Adrenal gland (tissue), 19 donors: ENCODE measurements around the gene SOX18. TPM values are rescaled to one million over a fixed set of nuclear protein-coding genes. Genes with fewer than 3 reads are reported as not detected.

ENCODE experiments used
- DNase-seq, 7 donors: peaks; one replicate each; pipeline ENCODE4 v3.0.0-alpha.2; 2019 to 2020
- H3K27ac ChIP-seq, 5 donors: fragments of 200-600 bp; sonication (generic) in 4 of 5; 1 replicate in 3 of 5; 2 replicates in 2 of 5; pipeline versions ENCODE4 v1.5.1 to v1.8.0; 2016 to 2020; ENCODE audit warnings: mild to moderate bottlenecking in 1 of 5
- H3K27me3 ChIP-seq: fragments of 200-600 bp; 2 replicates; pipeline ENCODE4 v1.8.0; 2021
- H3K36me3 ChIP-seq, 2 donors: fragments of 200-600 bp; replicated peaks in 1 of 2; 1 replicate in 1 of 2; 2 replicates in 1 of 2; pipeline versions ENCODE4 v1.5.1 to v1.8.0; 2018 to 2022
- H3K4me1 ChIP-seq, 2 donors: fragments of 200-600 bp; replicated peaks in 1 of 2; 1 replicate in 1 of 2; 2 replicates in 1 of 2; pipeline versions ENCODE4 v1.5.1 to v1.8.0; 2018 to 2021
- H3K4me3 ChIP-seq, 4 donors: fragments of 200-600 bp; sonication (generic) in 3 of 4; one replicate each; pipeline ENCODE4 v1.5.1; 2016 to 2018
- H3K9me3 ChIP-seq, 3 donors: fragments of 200-600 bp; sonication (generic) in 1 of 3; replicated peaks in 1 of 3; 1 replicate in 2 of 3; 2 replicates in 1 of 3; pipeline versions ENCODE4 v1.5.1 to v1.8.0; 2016 to 2021
- POLR2A ChIP-seq, 2 donors: fragments of 450-650 bp; IDR thresholded peaks; one replicate each; pipeline ENCODE4 v1.6.1; 2017; ENCODE audit warnings: antibody characterized with exemption in 2 of 2, mild to moderate bottlenecking in 2 of 2, moderate library complexity in 1 of 2
- WGBS, 4 donors: extraction: QIAGEN DNeasy Blood & Tissue Kit in 2 of 4; methylation state at CpG; one replicate each; pipeline versions ENCODE4 v1.1.5 to v1.1.7; 2013 to 2017; 5-methylcytosine and 5-hydroxymethylcytosine counted together
- intact Hi-C, 2 donors: fragments of 100-400 bp; cut with DNase I; formaldehyde crosslinking; loops; one replicate each; pipeline versions ENCODE4 v1.14.1 to v1.15.0; 2022 to 2023
- long read RNA-seq, 10 donors: library from polyadenylated mRNA in 3 of 10; unstranded in 2 of 10; stranded (forward) in 1 of 10; transcript quantifications; one replicate each; pipeline ENCODE4 v2.0.0 and lab custom pipeline, GENCODE V29; 2021 to 2026
- polyA plus RNA-seq, 3 donors: library from polyadenylated mRNA; stranded (reverse); fragments of 200-250 nt in 2 of 3; fragments of 350-450 nt in 1 of 3; fragmentation: Illumina TruSeq in 1 of 3; extraction: RNeasy Lipid Tissue Mini Kit (QIAGEN cat#74804) in 1 of 3; gene quantifications; one replicate each; pipeline ENCODE4 v1.2.3, GENCODE V29; 2013 to 2014
- total RNA-seq, 9 donors: library from RNA; depleted of rRNA in 4 of 9; stranded (reverse); fragments of >200 nt in 4 of 9; fragments of 120-200 nt in 1 of 9; fragmentation: NEBNext Ultra II Directional in 1 of 9; extraction: Animal tissue kit (Norgen Biotek cat#: 25700) in 1 of 9; gene quantifications; one replicate each; pipeline versions ENCODE4 v1.1.0 to v1.2.4, GENCODE V29; 2013 to 2023
- TF ChIP-seq, protein P1 (sequence below), 6 experiments: fragments of 450-650 bp in 4 of 6; fragments of 200-600 bp in 2 of 6; sonication (generic) in 1 of 6; IDR thresholded peaks; 1 replicate in 5 of 6; 2 replicates in 1 of 6; pipeline versions ENCODE4 v1.5.1 to v1.8.0; 2016 to 2021; ENCODE audit warnings: antibody characterized with exemption in 6 of 6, mild to moderate bottlenecking in 2 of 6, moderate library complexity in 1 of 6
- donor health status: healthy with polysubstance abuse.
- donor health status: Bipolar disorder and iron deficiency.
- donor health status: DM: yes; HTN: yes; CAD: no.
- donor health status: DM: no; HTN: no; CAD: no.
- donor health status: DM: no; HTN: no; CAD: no.
- donor health status: DM: yes; HTN: yes; CAD: no.

Gene SOX18
- 10 to 100 TPM in 5 of 9 donors, 1 to 10 TPM in 3, under 1 TPM in 1; 0.89 to 45.2 (median 30.4) TPM for total RNA-seq
- 10 to 100 TPM in 2 of 3 donors, under 1 TPM in 1; 0.59 to 51.0 (median 16.2) TPM for polyA plus RNA-seq
- long read RNA-seq, donor 1, transcript SOX18-201 (2 exons, 1,864 nt): major isoform, 5 of 5 reads
- long read RNA-seq, donor 1, partial matches to known transcripts: 0 of 5 reads
- long read RNA-seq, donor 1, other reads (novel, unspliced or antisense): 0 of 5 reads
- long read RNA-seq, donor 2, transcript SOX18-201 (2 exons, 1,864 nt): major isoform, 8 of 8 reads
- long read RNA-seq, donor 2, partial matches to known transcripts: 0 of 8 reads
- long read RNA-seq, donor 2, other reads (novel, unspliced or antisense): 0 of 8 reads
- long read RNA-seq, donor 3, partial matches to known transcripts: 0 of 2 reads
- long read RNA-seq, donor 3, other reads (novel, unspliced or antisense): 0 of 2 reads
- long read RNA-seq, donor 4, partial matches to known transcripts: 0 of 1 reads
- long read RNA-seq, donor 4, other reads (novel, unspliced or antisense): 1 of 1 reads
- long read RNA-seq, donor 5, transcript SOX18-201 (2 exons, 1,864 nt): major isoform, 55 of 59 reads
- long read RNA-seq, donor 5, partial matches to known transcripts: 4 of 59 reads
- long read RNA-seq, donor 5, other reads (novel, unspliced or antisense): 0 of 59 reads
- long read RNA-seq, donor 6, partial matches to known transcripts: 0 of 2 reads
- long read RNA-seq, donor 6, other reads (novel, unspliced or antisense): 2 of 2 reads
- long read RNA-seq, donor 7, partial matches to known transcripts: 0 of 4 reads
- long read RNA-seq, donor 7, other reads (novel, unspliced or antisense): 0 of 4 reads
- long read RNA-seq, donor 8, transcript SOX18-201 (2 exons, 1,864 nt): major isoform, 8 of 8 reads
- long read RNA-seq, donor 8, partial matches to known transcripts: 0 of 8 reads
- long read RNA-seq, donor 8, other reads (novel, unspliced or antisense): 0 of 8 reads
- long read RNA-seq, donor 9, partial matches to known transcripts: 0 of 3 reads
- long read RNA-seq, donor 9, other reads (novel, unspliced or antisense): 0 of 3 reads
- long read RNA-seq, donor 10, partial matches to known transcripts: 0 of 2 reads
- long read RNA-seq, donor 10, other reads (novel, unspliced or antisense): 0 of 2 reads

DNA sequence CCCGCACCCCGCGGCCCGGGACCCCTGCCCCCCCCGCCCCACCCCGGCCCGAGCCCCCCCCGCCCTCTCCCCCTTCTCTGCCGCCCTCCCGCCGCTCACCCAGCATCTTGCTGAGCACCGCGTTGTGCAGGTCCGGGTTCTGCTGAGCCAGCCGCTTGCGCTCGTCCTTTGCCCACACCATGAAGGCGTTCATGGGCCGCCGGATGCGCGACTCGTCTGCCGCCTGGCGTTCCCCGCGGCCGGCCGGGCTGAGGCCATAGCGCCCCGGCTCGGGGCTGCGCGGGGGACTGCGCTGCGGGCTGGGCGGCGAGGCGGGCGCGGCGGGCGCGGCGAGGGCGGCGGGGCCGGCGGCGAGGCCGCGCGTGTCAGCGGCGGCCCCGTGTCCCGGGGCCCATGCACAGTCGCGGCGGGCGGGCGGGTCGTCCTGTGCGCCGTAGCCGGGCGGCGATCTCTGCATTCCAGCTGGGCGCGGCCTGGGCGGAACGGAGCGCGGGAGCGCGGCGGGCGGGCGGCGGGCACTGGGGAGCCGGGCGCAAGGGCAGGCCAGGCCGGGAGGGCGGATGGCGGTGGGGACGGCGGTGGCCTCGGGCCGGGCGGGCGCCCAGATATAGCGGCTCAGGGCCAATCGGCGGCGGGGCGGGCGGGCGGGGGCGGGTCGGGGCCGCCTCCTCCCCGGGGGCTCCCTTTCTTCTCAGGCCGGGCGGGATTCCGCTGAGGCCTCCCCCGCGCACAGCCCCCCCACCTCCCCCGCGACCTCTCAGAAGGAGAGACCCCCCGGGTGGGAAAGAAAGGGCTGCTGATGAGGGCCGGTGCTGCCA lies at the start of gene SOX18:
Gene SOX18 (minus strand): TSS at position 580 of the 818 bp plus-strand sequence. CDS start 123 bp downstream, at position 457.
- peak within 1 kb of the TSS in 1 of 4 donors; percentile 32 for H3K4me3 ChIP-seq
- TF ChIP-seq, protein P1, sequence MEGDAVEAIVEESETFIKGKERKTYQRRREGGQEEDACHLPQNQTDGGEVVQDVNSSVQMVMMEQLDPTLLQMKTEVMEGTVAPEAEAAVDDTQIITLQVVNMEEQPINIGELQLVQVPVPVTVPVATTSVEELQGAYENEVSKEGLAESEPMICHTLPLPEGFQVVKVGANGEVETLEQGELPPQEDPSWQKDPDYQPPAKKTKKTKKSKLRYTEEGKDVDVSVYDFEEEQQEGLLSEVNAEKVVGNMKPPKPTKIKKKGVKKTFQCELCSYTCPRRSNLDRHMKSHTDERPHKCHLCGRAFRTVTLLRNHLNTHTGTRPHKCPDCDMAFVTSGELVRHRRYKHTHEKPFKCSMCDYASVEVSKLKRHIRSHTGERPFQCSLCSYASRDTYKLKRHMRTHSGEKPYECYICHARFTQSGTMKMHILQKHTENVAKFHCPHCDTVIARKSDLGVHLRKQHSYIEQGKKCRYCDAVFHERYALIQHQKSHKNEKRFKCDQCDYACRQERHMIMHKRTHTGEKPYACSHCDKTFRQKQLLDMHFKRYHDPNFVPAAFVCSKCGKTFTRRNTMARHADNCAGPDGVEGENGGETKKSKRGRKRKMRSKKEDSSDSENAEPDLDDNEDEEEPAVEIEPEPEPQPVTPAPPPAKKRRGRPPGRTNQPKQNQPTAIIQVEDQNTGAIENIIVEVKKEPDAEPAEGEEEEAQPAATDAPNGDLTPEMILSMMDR (IDR thresholded peaks at IDR 0.05): no peak
- peak in 1 of 2 donors; percentile 50 for TF ChIP-seq POLR2A (IDR thresholded peaks at IDR 0.05)
- no peaks in the 10 kb centered on the region for H3K9me3 ChIP-seq
- H3K27ac ChIP-seq: peak within 1 kb of the TSS in 1 of 5 donors; percentile 80
- DNase-seq: no peak
- peaks cover 60% of the 10 kb centered on the region for H3K27me3 ChIP-seq
- 0 to 1% (median 0%) methylated on average over 1 to 97 of the region's 111 CpGs; no CpG with 5 or more reads in 1 of the 4 donors for WGBS, 4 donors
- intact Hi-C loops: loop anchor here in 1 of 2 donors (5.0 kb wide), 1 partner anchor 63 kb away; no protein-coding TSS in a partner anchor
- H3K4me1 ChIP-seq: no peaks in the 10 kb centered on the region
- H3K36me3 ChIP-seq: no peaks in the 10 kb centered on the region

DNA sequence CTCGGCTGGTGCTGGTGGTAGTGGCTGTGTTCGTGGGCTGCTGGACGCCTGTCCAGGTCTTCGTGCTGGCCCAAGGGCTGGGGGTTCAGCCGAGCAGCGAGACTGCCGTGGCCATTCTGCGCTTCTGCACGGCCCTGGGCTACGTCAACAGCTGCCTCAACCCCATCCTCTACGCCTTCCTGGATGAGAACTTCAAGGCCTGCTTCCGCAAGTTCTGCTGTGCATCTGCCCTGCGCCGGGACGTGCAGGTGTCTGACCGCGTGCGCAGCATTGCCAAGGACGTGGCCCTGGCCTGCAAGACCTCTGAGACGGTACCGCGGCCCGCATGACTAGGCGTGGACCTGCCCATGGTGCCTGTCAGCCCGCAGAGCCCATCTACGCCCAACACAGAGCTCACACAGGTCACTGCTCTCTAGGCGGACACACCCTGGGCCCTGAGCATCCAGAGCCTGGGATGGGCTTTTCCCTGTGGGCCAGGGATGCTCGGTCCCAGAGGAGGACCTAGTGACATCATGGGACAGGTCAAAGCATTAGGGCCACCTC lies 49.1 kb upstream of the SOX18 start:
- no peaks in the 10 kb centered on the region for H3K9me3 ChIP-seq
- H3K27ac ChIP-seq: no peak overlapping the region
- no peak for DNase-seq
- WGBS, 4 donors: 86 to 94% (median 93%) methylated on average over 18 to 28 of the region's 28 CpGs
- H3K27me3 ChIP-seq: peaks cover 18% of the 10 kb centered on the region
- no peaks in the 10 kb centered on the region for H3K36me3 ChIP-seq
- H3K4me3 ChIP-seq: no peak overlapping the region
- intact Hi-C loops: no loop called here
- no peak for TF ChIP-seq POLR2A (IDR thresholded peaks at IDR 0.05)
- TF ChIP-seq, protein P1 (IDR thresholded peaks at IDR 0.05): no peak
- peaks cover 0 to 3% of the 10 kb centered on the region in 2 donors for H3K4me1 ChIP-seq

DNA sequence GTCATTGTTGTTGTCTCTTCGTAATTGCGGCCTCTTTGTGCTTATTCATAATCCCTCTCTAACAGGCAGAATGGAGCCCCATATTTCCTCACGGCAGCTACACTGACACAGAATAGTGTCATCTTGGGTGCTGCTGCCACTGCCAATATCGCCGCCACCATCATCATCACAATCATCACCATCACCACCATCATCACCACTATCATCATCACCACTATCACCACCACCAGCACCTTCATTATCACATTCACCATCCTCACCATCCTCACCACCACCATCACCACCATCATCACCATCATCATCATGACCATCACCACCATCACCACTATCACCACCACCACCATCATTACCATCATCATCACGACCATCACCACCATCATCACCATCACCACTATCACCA lies 47.1 kb upstream of the SOX18 start:
- WGBS, 4 donors: 64 to 85% (median 82%) methylated on average over 6 of the region's 6 CpGs
- H3K27ac ChIP-seq: no peak overlapping the region
- no peaks in the 10 kb centered on the region for H3K36me3 ChIP-seq
- no peak for DNase-seq
- intact Hi-C loops: no loop called here
- H3K9me3 ChIP-seq: no peaks in the 10 kb centered on the region
- H3K27me3 ChIP-seq: peaks cover under 1% of the 10 kb centered on the region
- TF ChIP-seq, protein P1 (IDR thresholded peaks at IDR 0.05): no peak
- no peak for TF ChIP-seq POLR2A (IDR thresholded peaks at IDR 0.05)
- H3K4me1 ChIP-seq: no peaks in the 10 kb centered on the region
- no peak overlapping the region for H3K4me3 ChIP-seq
